ENCODE data around the gene STING1. TPM values are rescaled to one million over a fixed set of nuclear protein-coding genes. Genes with fewer than 3 reads are reported as not detected.
"Not testable (repeated sequence)": the region's sequence is repeated elsewhere in the genome, so short reads cannot be mapped to it uniquely, and the experiment has no call there.

Gene STING1
- total RNA-seq, 1 experiment from 2014 or later: 1.6 TPM

- H3K27ac Mint-ChIP-seq, POLR2A ChIA-PET, ATAC-seq: not testable (repeated sequence)
- CTCF ChIA-PET: interaction anchor here (1.3 to 1.7 kb wide), 3 partner anchors 10 to 81 kb away, joined by 3 to 9 read pairs (median 5); partner anchors contain the start of gene STING1
- H3K36me3 Mint-ChIP-seq: peaks cover 11% of the 10 kb centered on the region
- H3K4me3 Mint-ChIP-seq: peak overlapping the region; percentile 54
- peak; percentile 37; the same call in 1 of the 2 replicates for TF ChIP-seq MAX (CRISPR knock-in tag; IDR thresholded peaks at IDR 0.05)
- H3K9me3 Mint-ChIP-seq: peaks cover 13% of the 10 kb centered on the region
- DNase-seq (ENCODE audit: low spot score): peak; percentile 27
- peaks cover 27% of the 10 kb centered on the region for H3K4me1 Mint-ChIP-seq
- peaks cover 13% of the 10 kb centered on the region for H3K27me3 Mint-ChIP-seq (ENCODE audit: low read depth)
Measured at GRCh38 chr5:139503879-139504278, 21.3 kb upstream of the STING1 start.

- H3K27me3 Mint-ChIP-seq (ENCODE audit: low read depth): peaks cover 13% of the 10 kb centered on the region
- TF ChIP-seq NFYB (CRISPR knock-in tag; conservative IDR thresholded peaks at IDR 0.05; ENCODE audit: low read depth): peak; percentile 72
- H3K4me1 Mint-ChIP-seq: peaks cover 27% of the 10 kb centered on the region
- H3K4me3 Mint-ChIP-seq: peak overlapping the region; percentile 54
- H3K27ac Mint-ChIP-seq; ATAC-seq; DNase-seq (ENCODE audit: low spot score); POLR2A ChIA-PET: not testable (repeated sequence)
- CTCF ChIA-PET: interaction anchor here (1.2 to 1.4 kb wide), 3 partner anchors 15 to 81 kb away, joined by 3 to 5 read pairs (median 3); no protein-coding TSS in a partner anchor
- peaks cover 11% of the 10 kb centered on the region for H3K36me3 Mint-ChIP-seq
- H3K9me3 Mint-ChIP-seq: peaks cover 13% of the 10 kb centered on the region
Measured at GRCh38 chr5:139503036-139503817, 20.7 kb upstream of the STING1 start.

GRCh38 chr5:139501381-139501780 is 18.8 kb upstream of the STING1 start:
- peaks cover 27% of the 10 kb centered on the region for H3K4me1 Mint-ChIP-seq
- DNase-seq (ENCODE audit: low spot score) (no peak), ATAC-seq (no peak)
- CTCF ChIA-PET: no interaction called here
- H3K27me3 Mint-ChIP-seq (ENCODE audit: low read depth): peaks cover 9% of the 10 kb centered on the region
- peaks cover 13% of the 10 kb centered on the region for H3K9me3 Mint-ChIP-seq
- no peak for TF ChIP-seq PRRX2 (CRISPR knock-in tag; IDR thresholded peaks at IDR 0.05)
- no peak for TF ChIP-seq GTF2I (CRISPR knock-in tag; conservative IDR thresholded peaks at IDR 0.05)
- TF ChIP-seq ZNF416 (CRISPR knock-in tag; IDR thresholded peaks at IDR 0.05): no peak
- no peak overlapping the region for H3K27ac Mint-ChIP-seq
- no peak overlapping the region for H3K4me3 Mint-ChIP-seq
- H3K36me3 Mint-ChIP-seq: peaks cover 11% of the 10 kb centered on the region
- POLR2A ChIA-PET: no interaction called here

- H3K4me3 Mint-ChIP-seq: no peak overlapping the region
- no peaks in the 10 kb centered on the region for H3K4me1 Mint-ChIP-seq
- ATAC-seq: no peak
- no peaks in the 10 kb centered on the region for H3K27me3 Mint-ChIP-seq (ENCODE audit: low read depth)
- POLR2A ChIA-PET: no interaction called here
- H3K27ac Mint-ChIP-seq: no peak overlapping the region
- TF ChIP-seq JUN (CRISPR knock-in tag; IDR thresholded peaks at IDR 0.05): no peak
- H3K9me3 Mint-ChIP-seq: no peaks in the 10 kb centered on the region
- CTCF ChIA-PET: interaction anchor here (0.6 to 1.8 kb wide), 3 partner anchors 18 to 270 kb away, joined by 3 to 5 read pairs (median 3); no protein-coding TSS in a partner anchor
- DNase-seq (ENCODE audit: low spot score): no peak
- H3K36me3 Mint-ChIP-seq: no peaks in the 10 kb centered on the region
Measured at GRCh38 chr5:139495638-139496435, 13.3 kb upstream of the STING1 start.

DNA sequence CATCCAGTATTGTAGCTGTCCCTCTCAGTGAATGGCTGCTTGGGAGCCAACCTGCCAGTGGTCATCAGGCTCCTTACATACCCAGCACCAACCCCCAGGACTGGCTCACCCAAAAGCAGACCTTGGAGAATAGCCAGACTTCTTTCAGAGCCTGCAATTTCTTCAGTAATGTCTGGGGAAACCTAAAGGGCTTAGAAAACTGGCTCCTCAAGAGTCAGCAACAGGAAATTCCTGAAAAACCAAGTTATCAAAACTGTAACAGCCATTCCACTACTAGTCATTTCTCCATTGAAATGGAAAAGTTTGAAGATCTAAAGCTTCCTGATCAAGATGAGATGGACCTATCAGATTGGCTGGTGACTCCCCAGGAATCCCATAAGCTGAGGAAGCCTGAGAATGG is 12.3 kb upstream of the STING1 start:
- DNase-seq (ENCODE audit: low spot score): no peak
- ATAC-seq: no peak
- Mint-ChIP-seq H3K27ac (no peak overlapping the region), H3K4me3 (no peak overlapping the region), H3K36me3 (no peaks in the 10 kb centered on the region), H3K9me3 (no peaks in the 10 kb centered on the region), H3K27me3 (ENCODE audit: low read depth) (no peaks in the 10 kb centered on the region), H3K4me1 (no peaks in the 10 kb centered on the region)
- ChIA-PET POLR2A (no interaction called here), CTCF (interaction anchor here (0.7 kb wide), 1 partner anchor 18 kb away, joined by 3 read pairs; no protein-coding TSS in a partner anchor)
- TF ChIP-seq, protein P1, sequence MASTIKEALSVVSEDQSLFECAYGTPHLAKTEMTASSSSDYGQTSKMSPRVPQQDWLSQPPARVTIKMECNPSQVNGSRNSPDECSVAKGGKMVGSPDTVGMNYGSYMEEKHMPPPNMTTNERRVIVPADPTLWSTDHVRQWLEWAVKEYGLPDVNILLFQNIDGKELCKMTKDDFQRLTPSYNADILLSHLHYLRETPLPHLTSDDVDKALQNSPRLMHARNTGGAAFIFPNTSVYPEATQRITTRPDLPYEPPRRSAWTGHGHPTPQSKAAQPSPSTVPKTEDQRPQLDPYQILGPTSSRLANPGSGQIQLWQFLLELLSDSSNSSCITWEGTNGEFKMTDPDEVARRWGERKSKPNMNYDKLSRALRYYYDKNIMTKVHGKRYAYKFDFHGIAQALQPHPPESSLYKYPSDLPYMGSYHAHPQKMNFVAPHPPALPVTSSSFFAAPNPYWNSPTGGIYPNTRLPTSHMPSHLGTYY (CRISPR knock-in tag; IDR thresholded peaks at IDR 0.05): no peak
- TF ChIP-seq ZNF532 (CRISPR knock-in tag; IDR thresholded peaks at IDR 0.05; ENCODE audit: borderline replicate concordance): no peak
- no peak for TF ChIP-seq GABPB1 (CRISPR knock-in tag; IDR thresholded peaks at IDR 0.05)
- TF ChIP-seq CTCF (IDR thresholded peaks at IDR 0.05): no peak
- TF ChIP-seq HMGXB4 (CRISPR knock-in tag; IDR thresholded peaks at IDR 0.05): no peak
- TF ChIP-seq MXD4 (CRISPR knock-in tag; IDR thresholded peaks at IDR 0.05; ENCODE audit: borderline replicate concordance): no peak
